HepG2 (cell line): ENCODE results near the gene CHRNG. TPM values are rescaled to one million over a fixed set of nuclear protein-coding genes. Genes with fewer than 3 reads are reported as not detected.
A peak's percentile ranks its signal among the peaks of the same experiment; 100 is the strongest.

Source experiments
- ATAC-seq: fragments of 200-7000 bp; cut with Tn5 transposase; 3 replicates; pipeline ENCODE4 v1.9.1; 2020; ENCODE audit warnings: mild to moderate bottlenecking, moderate library complexity
- BruUV-seq: library from RNA; stranded (reverse); fragments of 400-500 nt; replicated peaks from 2 replicates; lab custom pipeline; 2021; lab: Mats Ljungman, UMichigan
- CTCF ChIA-PET: fragments of 300-600 bp; formaldehyde crosslinking; extraction: SDS; loops from one replicate; lab custom pipeline; 2021; ENCODE audit warnings: low total read pairs, inconsistent platforms, low intra/inter-chr PET ratio; lab: Yijun Ruan, JAX
- POLR2A ChIA-PET: fragments of 350-600 bp; sonication (Branson Sonifier 250); formaldehyde crosslinking; loops from one replicate; lab custom pipeline; 2020; ENCODE audit warnings: antibody characterized with exemption, inconsistent platforms; lab: Yijun Ruan, JAX
- DNase-seq: peaks from one replicate; pipeline ENCODE4 v3.0.0-alpha.2; 2015; ENCODE audit warnings: low spot score
- FAIRE-seq: peaks from 3 replicates; lab custom pipeline; 2011; peaks lifted over from hg19 to GRCh38; lab: Jason Lieb, UNC
- H2AFZ ChIP-seq: one replicate; pipeline ENCODE4 v1.6.1; 2011; ENCODE audit warnings: low read length, inconsistent platforms
- H3K27ac ChIP-seq: fragments of 300-600 bp; 3 replicates; pipeline ENCODE4 v1.8.0; 2011; ENCODE audit warnings: mixed run types, mild to moderate bottlenecking, mixed read lengths, low read length, inconsistent platforms; ENCODE audit not compliant: insufficient read depth; ENCODE audit errors: extremely low read length
- H3K27me3 ChIP-seq, 2 experiments: fragments of 200-600 bp in 1 of 2; 2 replicates in 1 of 2; 3 replicates in 1 of 2; pipeline versions ENCODE4 v1.6.0 to v1.8.0; 2011; ENCODE audit warnings: low read length in 2 of 2, mild to moderate bottlenecking in 2 of 2, moderate library complexity in 2 of 2, inconsistent platforms in 1 of 2; ENCODE audit not compliant: insufficient read depth in 2 of 2, control insufficient read depth in 1 of 2
- H3K36me3 ChIP-seq, 2 experiments: fragments of 200-600 bp in 1 of 2; replicated peaks in 1 of 2; 2 replicates in 1 of 2; 3 replicates in 1 of 2; pipeline versions ENCODE4 v1.5.1 to v1.8.0; 2011; ENCODE audit warnings: low read length in 2 of 2, inconsistent platforms in 1 of 2; ENCODE audit not compliant: insufficient read depth in 2 of 2, control insufficient read depth in 1 of 2
- H3K4me1 ChIP-seq: 2 replicates; pipeline ENCODE4 v1.5.1; 2012; ENCODE audit warnings: low read length, inconsistent platforms; ENCODE audit not compliant: insufficient read depth
- H3K4me2 ChIP-seq: 2 replicates; pipeline ENCODE4 v1.6.0; 2011; ENCODE audit warnings: low read depth, low read length, inconsistent platforms
- H3K4me3 ChIP-seq, 3 experiments: fragments of 200-600 bp in 1 of 3; sonication (generic), shearing (Covaris generic) in 1 of 3; replicated peaks in 1 of 3; 2 replicates each; pipeline ENCODE4 v1.5.1; 2011 to 2016; ENCODE audit warnings: low read length in 3 of 3, inconsistent platforms in 2 of 3, low read depth in 2 of 3, mild to moderate bottlenecking in 2 of 3, control low read depth in 1 of 3, mixed read lengths in 1 of 3; ENCODE audit not compliant: insufficient read depth in 1 of 3
- H3K79me2 ChIP-seq: one replicate; pipeline ENCODE4 v1.6.1; 2011; ENCODE audit warnings: low read length, inconsistent platforms; ENCODE audit not compliant: insufficient read depth
- H3K9ac ChIP-seq: 2 replicates; pipeline ENCODE4 v1.6.0; 2011; ENCODE audit warnings: mild to moderate bottlenecking, low read depth, low read length, inconsistent platforms; ENCODE audit not compliant: insufficient read depth
- H3K9me3 ChIP-seq: 2 replicates; pipeline ENCODE4 v1.5.1; 2012; ENCODE audit warnings: mild to moderate bottlenecking, low read length
- H4K20me1 ChIP-seq: 2 replicates; pipeline ENCODE4 v1.6.0; 2011; ENCODE audit warnings: inconsistent platforms, mild to moderate bottlenecking, low read length, moderate library complexity; ENCODE audit not compliant: insufficient read depth
- AGO2 ChIP-seq: fragments of 200-400 bp; formaldehyde crosslinking; optimal IDR thresholded peaks from 2 replicates; pipeline ENCODE3; 2017; ENCODE audit warnings: mild to moderate bottlenecking, low read depth, low read length, moderate library complexity
- AKAP8 ChIP-seq: sonication (generic); formaldehyde crosslinking; IDR thresholded peaks from 2 replicates; pipeline ENCODE4 v1.5.1; 2020; ENCODE audit warnings: mild to moderate bottlenecking, missing genetic modification reagents
- ISL2 ChIP-seq: sonication (generic); formaldehyde crosslinking; IDR thresholded peaks from 2 replicates; pipeline ENCODE4 v1.5.0; 2020; ENCODE audit warnings: missing genetic modification reagents
- KDM2A ChIP-seq: sonication (generic); formaldehyde crosslinking; IDR thresholded peaks from 2 replicates; pipeline ENCODE4 v1.4.0; 2020; ENCODE audit warnings: low read depth, missing genetic modification reagents, borderline replicate concordance
- PAF1 ChIP-seq: IDR thresholded peaks from 2 replicates; pipeline ENCODE4 v1.6.1; 2016; ENCODE audit warnings: missing genetic modification reagents, missing compliant biosample characterization
- POLR2A ChIP-seq, 2 experiments: IDR thresholded peaks; 2 replicates each; pipeline ENCODE4 v1.6.1; 2011; ENCODE audit warnings: low read depth in 2 of 2, low read length in 2 of 2, mild to moderate bottlenecking in 1 of 2, moderate library complexity in 1 of 2; ENCODE audit not compliant: insufficient read depth in 1 of 2
- SP2 ChIP-seq: sonication (generic); formaldehyde crosslinking; IDR thresholded peaks from 2 replicates; pipeline ENCODE4 v1.5.1; 2020; ENCODE audit warnings: mild to moderate bottlenecking, missing genetic modification reagents
- ZFY ChIP-seq: sonication (generic); formaldehyde crosslinking; IDR thresholded peaks from 2 replicates; pipeline ENCODE4 v1.4.0; 2020; ENCODE audit warnings: missing genetic modification reagents
- ZNF317 ChIP-seq: sonication (generic); formaldehyde crosslinking; IDR thresholded peaks from 2 replicates; pipeline ENCODE4 v1.5.0; 2020; ENCODE audit warnings: mild to moderate bottlenecking, missing genetic modification reagents
- ZNF335 ChIP-seq: sonication (generic); formaldehyde crosslinking; IDR thresholded peaks from 2 replicates; pipeline ENCODE4 v1.4.0; 2020; ENCODE audit warnings: missing genetic modification reagents
- ZNF572 ChIP-seq: sonication (generic); formaldehyde crosslinking; IDR thresholded peaks from 2 replicates; pipeline ENCODE4 v1.5.1; 2020; ENCODE audit warnings: mild to moderate bottlenecking, missing genetic modification reagents
- WGBS: methylation state at CpG from one replicate; pipeline ENCODE4 v1.1.6; 2017; ENCODE audit warnings: low lambda C conversion rate; 5-methylcytosine and 5-hydroxymethylcytosine counted together
- in situ Hi-C: cut with HindIII; loops from 2 replicates; pipeline ENCODE4 v1.10.0; 2017; ENCODE audit warnings: low pct_unique_long_range_greater_than_20kb; ENCODE audit not compliant: extremely low pct_ligation_motif_present
- intact Hi-C: fragments of 100-400 bp; cut with micrococcal nuclease; formaldehyde crosslinking; loops from one replicate; pipeline ENCODE4 v1.10.0; 2022; ENCODE audit not compliant: unreplicated experiment
- polyA plus RNA-seq, 8 experiments: library from polyadenylated mRNA; depleted of rRNA in 3 of 8; stranded (reverse) in 7 of 8; unstranded in 1 of 8; fragments of >200 nt; fragmentation: Illumina TruSeq in 4 of 8; extraction: Trizol in 4 of 8; gene quantifications; 2 replicates each; pipeline versions ENCODE4 v1.2.1 to v1.2.3, GENCODE V29; 2011 to 2016; ENCODE audit warnings: low read depth in 4 of 8, missing spikeins in 1 of 8, mixed read lengths in 1 of 8; ENCODE audit not compliant: insufficient read depth in 1 of 8
- total RNA-seq, 5 experiments: library from RNA; depleted of rRNA; stranded (reverse); fragments of >200 nt; fragmentation: Illumina TruSeq; extraction: Trizol; gene quantifications; 2 replicates each; pipeline ENCODE4 v1.2.3, GENCODE V29; 2016; ENCODE audit warnings: low read depth in 1 of 5
- TF ChIP-seq, protein P1 (sequence below): sonication (generic); formaldehyde crosslinking; IDR thresholded peaks from 2 replicates; pipeline ENCODE4 v1.4.0; 2020; ENCODE audit warnings: missing genetic modification reagents
- TF ChIP-seq, protein P2 (sequence below): sonication (generic); formaldehyde crosslinking; IDR thresholded peaks from 2 replicates; pipeline ENCODE4 v1.5.1; 2020; ENCODE audit warnings: mild to moderate bottlenecking, moderate library complexity, missing genetic modification reagents

The CHRNG gene
- total and polyA plus RNA-seq, 2 of the 13 experiments (the other 11 are each of a cell fraction or from before 2014, with no cell fraction given), result not detected

DNA sequence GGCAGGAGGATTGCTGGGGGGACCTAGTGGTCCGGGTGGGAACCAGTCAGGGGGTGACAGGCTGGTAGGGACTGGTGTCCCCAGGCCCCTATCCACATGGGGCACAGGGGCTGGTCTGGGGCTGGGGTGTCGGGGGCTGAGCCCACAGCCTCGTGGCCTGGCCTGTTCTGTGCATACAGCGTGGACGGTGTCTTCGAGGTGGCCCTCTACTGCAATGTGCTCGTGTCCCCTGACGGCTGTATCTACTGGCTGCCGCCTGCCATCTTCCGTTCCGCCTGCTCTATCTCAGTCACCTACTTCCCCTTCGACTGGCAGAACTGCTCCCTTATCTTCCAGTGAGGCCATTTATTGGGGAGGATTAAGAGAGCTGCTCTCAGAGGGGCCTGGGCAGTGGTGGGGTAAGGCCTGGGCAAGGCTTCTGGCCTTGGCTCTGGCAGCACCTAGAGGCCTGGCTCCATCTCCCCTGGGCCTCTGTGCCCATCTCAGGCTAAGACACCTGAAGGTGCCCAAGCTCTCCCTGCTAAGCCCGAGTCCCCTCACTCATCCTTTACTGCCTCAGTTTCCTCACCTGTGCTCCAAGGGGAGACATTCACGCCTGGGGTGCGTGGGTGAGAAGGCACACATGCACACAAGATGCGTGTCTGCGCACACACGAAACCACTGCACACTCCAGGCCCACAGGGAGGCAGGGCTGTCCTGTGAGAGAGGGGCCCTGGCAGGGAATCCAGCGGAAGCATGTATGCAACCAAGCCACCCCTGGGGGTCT lies 1.9 kb downstream of the CHRNG start:
- peaks cover 2% of the 10 kb centered on the region for H3K9me3 ChIP-seq
- no peak overlapping the region for H2AFZ ChIP-seq
- H3K27ac ChIP-seq, result no peak overlapping the region
- in situ Hi-C loops (no loop called here), intact Hi-C loops (no loop called here)
- no peaks in the 10 kb centered on the region for H3K79me2 ChIP-seq
- H3K9ac ChIP-seq, result no peak overlapping the region
- peaks cover 2% of the 10 kb centered on the region; the same call in 1 of the 2 replicates for H3K4me1 ChIP-seq
- TF ChIP-seq, protein P1, sequence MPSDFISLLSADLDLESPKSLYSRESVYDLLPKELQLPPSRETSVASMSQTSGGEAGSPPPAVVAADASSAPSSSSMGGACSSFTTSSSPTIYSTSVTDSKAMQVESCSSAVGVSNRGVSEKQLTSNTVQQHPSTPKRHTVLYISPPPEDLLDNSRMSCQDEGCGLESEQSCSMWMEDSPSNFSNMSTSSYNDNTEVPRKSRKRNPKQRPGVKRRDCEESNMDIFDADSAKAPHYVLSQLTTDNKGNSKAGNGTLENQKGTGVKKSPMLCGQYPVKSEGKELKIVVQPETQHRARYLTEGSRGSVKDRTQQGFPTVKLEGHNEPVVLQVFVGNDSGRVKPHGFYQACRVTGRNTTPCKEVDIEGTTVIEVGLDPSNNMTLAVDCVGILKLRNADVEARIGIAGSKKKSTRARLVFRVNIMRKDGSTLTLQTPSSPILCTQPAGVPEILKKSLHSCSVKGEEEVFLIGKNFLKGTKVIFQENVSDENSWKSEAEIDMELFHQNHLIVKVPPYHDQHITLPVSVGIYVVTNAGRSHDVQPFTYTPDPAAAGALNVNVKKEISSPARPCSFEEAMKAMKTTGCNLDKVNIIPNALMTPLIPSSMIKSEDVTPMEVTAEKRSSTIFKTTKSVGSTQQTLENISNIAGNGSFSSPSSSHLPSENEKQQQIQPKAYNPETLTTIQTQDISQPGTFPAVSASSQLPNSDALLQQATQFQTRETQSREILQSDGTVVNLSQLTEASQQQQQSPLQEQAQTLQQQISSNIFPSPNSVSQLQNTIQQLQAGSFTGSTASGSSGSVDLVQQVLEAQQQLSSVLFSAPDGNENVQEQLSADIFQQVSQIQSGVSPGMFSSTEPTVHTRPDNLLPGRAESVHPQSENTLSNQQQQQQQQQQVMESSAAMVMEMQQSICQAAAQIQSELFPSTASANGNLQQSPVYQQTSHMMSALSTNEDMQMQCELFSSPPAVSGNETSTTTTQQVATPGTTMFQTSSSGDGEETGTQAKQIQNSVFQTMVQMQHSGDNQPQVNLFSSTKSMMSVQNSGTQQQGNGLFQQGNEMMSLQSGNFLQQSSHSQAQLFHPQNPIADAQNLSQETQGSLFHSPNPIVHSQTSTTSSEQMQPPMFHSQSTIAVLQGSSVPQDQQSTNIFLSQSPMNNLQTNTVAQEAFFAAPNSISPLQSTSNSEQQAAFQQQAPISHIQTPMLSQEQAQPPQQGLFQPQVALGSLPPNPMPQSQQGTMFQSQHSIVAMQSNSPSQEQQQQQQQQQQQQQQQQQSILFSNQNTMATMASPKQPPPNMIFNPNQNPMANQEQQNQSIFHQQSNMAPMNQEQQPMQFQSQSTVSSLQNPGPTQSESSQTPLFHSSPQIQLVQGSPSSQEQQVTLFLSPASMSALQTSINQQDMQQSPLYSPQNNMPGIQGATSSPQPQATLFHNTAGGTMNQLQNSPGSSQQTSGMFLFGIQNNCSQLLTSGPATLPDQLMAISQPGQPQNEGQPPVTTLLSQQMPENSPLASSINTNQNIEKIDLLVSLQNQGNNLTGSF, result no peak
- no peak for TF ChIP-seq SP2 (CRISPR knock-in tag)
- TF ChIP-seq POLR2A (IDR thresholded peaks at IDR 0.05; ENCODE audit: insufficient read depth in 1 of 2, low read depth in 2 of 2, low read length in 2 of 2), result peak; percentile 16 to 17; a peak in 2 of 4 replicates
- TF ChIP-seq ZNF572 (CRISPR knock-in tag), result no peak
- peak; percentile 64 for TF ChIP-seq PAF1
- no peak for TF ChIP-seq ISL2
- 0 out of 2 replicates have a peak, but pooled peaks have one; percentile 39 for TF ChIP-seq KDM2A (CRISPR knock-in tag)
- peak; percentile 66 for TF ChIP-seq AGO2
- no peak for TF ChIP-seq ZNF335 (CRISPR knock-in tag)
- TF ChIP-seq ZNF317, result no peak
- TF ChIP-seq ZFY (CRISPR knock-in tag), result no peak
- TF ChIP-seq, protein P2, sequence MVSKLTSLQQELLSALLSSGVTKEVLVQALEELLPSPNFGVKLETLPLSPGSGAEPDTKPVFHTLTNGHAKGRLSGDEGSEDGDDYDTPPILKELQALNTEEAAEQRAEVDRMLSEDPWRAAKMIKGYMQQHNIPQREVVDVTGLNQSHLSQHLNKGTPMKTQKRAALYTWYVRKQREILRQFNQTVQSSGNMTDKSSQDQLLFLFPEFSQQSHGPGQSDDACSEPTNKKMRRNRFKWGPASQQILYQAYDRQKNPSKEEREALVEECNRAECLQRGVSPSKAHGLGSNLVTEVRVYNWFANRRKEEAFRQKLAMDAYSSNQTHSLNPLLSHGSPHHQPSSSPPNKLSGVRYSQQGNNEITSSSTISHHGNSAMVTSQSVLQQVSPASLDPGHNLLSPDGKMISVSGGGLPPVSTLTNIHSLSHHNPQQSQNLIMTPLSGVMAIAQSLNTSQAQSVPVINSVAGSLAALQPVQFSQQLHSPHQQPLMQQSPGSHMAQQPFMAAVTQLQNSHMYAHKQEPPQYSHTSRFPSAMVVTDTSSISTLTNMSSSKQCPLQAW (CRISPR knock-in tag), result no peak
- TF ChIP-seq AKAP8 (CRISPR knock-in tag), result peak; percentile 61; the same call in 1 of the 2 replicates
- WGBS, result 75% methylated on average over 17 of the region's 19 CpGs
- no peak overlapping the region for H3K4me2 ChIP-seq
- ATAC-seq (peak; percentile 7; the same call in 2 of the 3 replicates), FAIRE-seq (no peak), DNase-seq (no peak)
- ChIA-PET POLR2A (no interaction called here), CTCF (no interaction called here)
- H3K4me3 ChIP-seq, result no peak overlapping the region
- H4K20me1 ChIP-seq, result no peaks in the 10 kb centered on the region; the same call in 1 of the 2 replicates
- no TSS peak for BruUV-seq
- H3K36me3 ChIP-seq, result peaks cover 0 to 1% of the 10 kb centered on the region in 2 experiments; a peak in 1 of 5 replicates
- H3K27me3 ChIP-seq, result no peaks in the 10 kb centered on the region; a peak in 1 of 5 replicates
